ENCODE measurements around the gene FAM25C.
"Not testable (repeated sequence)": the region's sequence is repeated elsewhere in the genome, so short reads cannot be mapped to it uniquely, and the experiment has no call there.

The FAM25C gene

GRCh38 chr10:47999691-48000090, at the start of gene FAM25C:
TSS of gene FAM25C (minus strand) at chr10:47999791. CDS start at chr10:47999765, 26 bp downstream.
- H3K27ac ChIP-seq; DNase-seq (ENCODE audit: low read depth, low spot score): not testable (repeated sequence)

GRCh38 chr10:48044557-48044956, 45.0 kb upstream of the FAM25C start:
- DNase-seq (ENCODE audit: low read depth, low spot score) = not testable (repeated sequence)

GRCh38 chr10:48031390-48031789, 31.8 kb upstream of the FAM25C start:
- H3K27ac ChIP-seq; DNase-seq (ENCODE audit: low read depth, low spot score): not testable (repeated sequence)

More at GRCh38 chr10:48044557-48044956, 45.0 kb upstream of the FAM25C start:
- H3K27ac ChIP-seq = not testable (repeated sequence)

GRCh38 chr10:48002306-48002705, 2.7 kb upstream of the FAM25C start:
- H3K27ac ChIP-seq; DNase-seq (ENCODE audit: low read depth, low spot score): not testable (repeated sequence)

DNA sequence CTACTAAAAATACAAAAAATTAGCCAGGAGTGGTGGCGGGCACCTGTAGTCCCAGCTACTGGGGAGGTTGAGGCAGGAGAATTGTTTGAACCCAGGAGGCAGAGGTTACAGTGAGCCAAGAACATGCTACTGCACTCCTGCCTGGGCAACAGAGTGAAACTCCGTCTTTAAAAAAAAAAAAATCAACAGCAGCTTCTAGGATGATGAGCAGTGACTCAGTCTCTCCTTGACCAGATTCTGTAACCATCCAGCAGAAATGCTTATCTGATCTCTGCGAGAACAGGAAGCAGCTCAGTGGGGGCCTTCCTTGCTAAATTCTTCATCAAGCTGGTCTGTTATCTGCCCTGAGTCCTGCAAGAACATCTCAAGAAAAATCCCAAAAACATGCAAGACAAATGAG, 5.5 kb downstream of the FAM25C start:
- peak; percentile 8 for DNase-seq (ENCODE audit: low read depth, low spot score)

GRCh38 chr10:47992560-47992959, 7.0 kb downstream of the FAM25C start:
- not testable (repeated sequence) for H3K27ac ChIP-seq

More for the DNA sequence above, 5.5 kb downstream of the FAM25C start:
- H3K27ac ChIP-seq = not testable (repeated sequence)

GRCh38 chr10:47991706-47992105, 7.9 kb downstream of the FAM25C start:
- H3K27ac ChIP-seq = peak overlapping the region; percentile 57
- peak; percentile 44 for DNase-seq (ENCODE audit: low read depth, low spot score)

More at GRCh38 chr10:47992560-47992959, 7.0 kb downstream of the FAM25C start:
- DNase-seq (ENCODE audit: low read depth, low spot score) = not testable (repeated sequence)

DNA sequence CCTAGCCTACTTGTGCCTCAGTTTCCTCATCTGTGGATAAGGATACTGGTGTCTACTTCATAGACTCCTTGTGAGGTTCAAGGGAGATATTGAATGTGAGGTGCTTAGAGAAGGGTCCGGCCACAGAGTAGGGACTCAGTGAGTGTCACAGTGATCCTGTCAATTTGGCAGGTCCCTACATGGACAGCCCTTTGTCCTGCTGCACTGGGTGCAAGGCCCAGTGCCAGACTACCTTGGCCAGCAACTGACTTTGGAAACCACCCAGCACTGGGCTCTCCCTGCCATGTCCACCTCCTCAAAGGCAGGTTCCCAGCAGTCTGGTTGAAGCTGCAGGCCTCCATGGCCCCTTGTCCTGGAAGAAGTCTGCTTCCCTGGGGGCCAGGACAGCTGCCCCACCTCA, 9.5 kb downstream of the FAM25C start:
- not testable (repeated sequence) for H3K27ac ChIP-seq; DNase-seq (ENCODE audit: low read depth, low spot score)

GRCh38 chr10:47989542-47989950, 10.0 kb downstream of the FAM25C start:
- DNase-seq (ENCODE audit: low read depth, low spot score); H3K27ac ChIP-seq: not testable (repeated sequence)

- peak overlapping the region; percentile 91 for H3K27ac ChIP-seq
- peak; percentile 96 for DNase-seq (ENCODE audit: low read depth, low spot score)
Observed at GRCh38 chr10:47988718-47989541, 10.7 kb downstream of the FAM25C start.

DNA sequence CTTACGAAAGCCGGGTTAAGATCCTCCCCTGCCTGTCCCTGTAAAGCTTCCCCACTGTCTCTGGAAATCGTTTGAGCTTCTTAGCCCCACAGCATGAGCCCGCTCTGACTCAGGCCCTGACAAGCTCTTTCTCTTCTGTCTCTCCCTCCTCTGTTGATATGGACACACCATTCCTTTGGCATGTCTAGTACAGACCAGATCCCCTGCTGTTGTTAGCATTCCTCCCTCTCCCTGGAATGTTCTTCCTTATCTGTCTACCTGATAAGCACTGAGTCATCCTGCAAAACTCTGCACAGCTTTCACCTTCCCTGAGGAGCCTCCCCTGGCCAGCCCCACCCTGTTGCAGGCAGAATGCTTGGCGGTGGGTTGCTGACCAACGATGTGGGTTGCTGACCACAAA, 11.6 kb downstream of the FAM25C start:
- DNase-seq (ENCODE audit: low read depth, low spot score); H3K27ac ChIP-seq: not testable (repeated sequence)

DNA sequence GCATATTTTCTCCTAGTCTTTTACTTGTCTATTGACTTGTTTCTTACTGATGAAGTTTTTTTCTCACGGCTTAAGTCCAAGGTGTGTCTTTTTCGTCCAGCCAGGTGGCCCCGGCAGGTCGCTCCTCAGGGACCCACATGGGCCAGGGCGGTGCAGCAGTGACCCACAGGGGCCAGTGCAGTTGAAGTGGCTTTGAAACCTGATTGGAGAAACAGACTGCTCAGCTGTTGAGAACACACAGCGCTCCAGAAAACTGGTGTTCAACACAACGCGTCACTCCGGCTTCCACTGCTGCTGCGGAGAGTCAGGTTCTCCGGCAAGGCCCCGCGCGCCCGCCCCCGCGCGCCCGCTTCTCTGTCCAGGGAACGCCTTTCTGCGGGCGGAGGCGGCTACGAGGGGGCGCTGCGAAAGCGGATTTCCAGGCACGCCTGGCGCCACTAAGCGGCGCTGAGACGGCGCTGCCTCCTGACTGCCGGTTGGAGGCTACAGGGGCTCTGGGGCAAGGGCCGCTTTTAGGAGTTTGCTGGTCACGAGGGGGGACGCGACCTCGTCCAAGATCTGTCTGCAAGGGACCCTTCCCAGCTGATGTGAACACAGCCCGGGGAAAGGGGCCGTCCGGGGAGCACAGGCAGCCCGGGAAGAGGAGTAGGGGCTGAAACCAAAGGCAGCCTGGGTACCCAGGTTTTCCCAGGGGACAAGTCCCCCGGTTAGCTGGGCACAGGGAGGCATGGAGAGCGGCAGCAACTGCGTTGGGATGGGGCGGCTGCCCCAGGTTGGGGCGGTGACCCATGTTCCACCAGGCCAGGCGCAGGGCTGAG, 13.0 kb downstream of the FAM25C start:
- H3K27ac ChIP-seq; DNase-seq (ENCODE audit: low read depth, low spot score): not testable (repeated sequence)

DNA sequence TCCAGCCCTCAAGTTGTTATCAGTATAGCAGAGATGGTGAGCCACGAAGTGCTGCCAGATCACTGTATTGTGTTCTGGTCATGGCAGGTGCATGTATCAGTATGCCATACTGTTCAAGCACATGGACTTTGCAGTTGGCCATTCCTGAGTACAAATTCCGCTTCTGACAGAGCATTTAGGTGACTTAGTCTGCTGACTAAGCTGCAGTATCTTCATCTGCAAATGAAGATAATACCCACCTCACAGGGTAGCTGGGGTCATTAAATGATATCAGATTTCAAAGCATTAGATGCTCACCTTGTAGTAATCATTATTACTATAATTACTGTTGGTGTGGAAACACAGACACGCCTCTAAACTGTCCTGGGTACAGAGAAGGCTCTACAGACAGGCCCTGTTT, 24.2 kb downstream of the FAM25C start:
- not testable (repeated sequence) for DNase-seq (ENCODE audit: low read depth, low spot score); H3K27ac ChIP-seq

- H3K27ac ChIP-seq; DNase-seq (ENCODE audit: low read depth, low spot score): not testable (repeated sequence)
Observed at GRCh38 chr10:47973131-47973530, 26.5 kb downstream of the FAM25C start.

- DNase-seq (ENCODE audit: low read depth, low spot score); H3K27ac ChIP-seq: not testable (repeated sequence)
Observed at GRCh38 chr10:47972077-47972476, 27.5 kb downstream of the FAM25C start.

- not testable (repeated sequence) for DNase-seq (ENCODE audit: low read depth, low spot score); H3K27ac ChIP-seq
Observed at GRCh38 chr10:47971598-47971997, 28.0 kb downstream of the FAM25C start.

GRCh38 chr10:47970047-47970446, 29.5 kb downstream of the FAM25C start:
- DNase-seq (ENCODE audit: low read depth, low spot score); H3K27ac ChIP-seq: not testable (repeated sequence)

DNA sequence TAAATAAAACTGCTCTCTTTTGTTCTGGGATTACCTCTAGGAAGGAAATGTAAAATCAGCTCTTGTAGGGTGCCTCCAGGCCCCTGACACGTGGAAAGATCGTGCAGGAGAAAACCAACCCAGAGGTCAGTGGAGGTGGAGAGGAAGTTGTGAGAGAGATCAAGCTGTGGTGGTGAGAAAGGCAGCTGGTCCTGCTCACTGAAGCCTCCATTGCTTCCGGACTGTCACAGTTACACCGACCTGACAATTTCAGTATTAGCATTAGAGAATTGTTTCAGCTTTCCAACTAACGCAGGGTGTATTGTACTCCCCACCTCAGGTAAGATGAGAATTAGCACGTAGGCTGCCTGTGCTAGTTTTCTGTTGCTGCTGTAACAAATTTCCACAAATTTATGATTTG, 30.6 kb downstream of the FAM25C start:
- not testable (repeated sequence) for DNase-seq (ENCODE audit: low read depth, low spot score); H3K27ac ChIP-seq

- not testable (repeated sequence) for H3K27ac ChIP-seq; DNase-seq (ENCODE audit: low read depth, low spot score)
Observed at GRCh38 chr10:47964280-47965063, 35.1 kb downstream of the FAM25C start.

DNA sequence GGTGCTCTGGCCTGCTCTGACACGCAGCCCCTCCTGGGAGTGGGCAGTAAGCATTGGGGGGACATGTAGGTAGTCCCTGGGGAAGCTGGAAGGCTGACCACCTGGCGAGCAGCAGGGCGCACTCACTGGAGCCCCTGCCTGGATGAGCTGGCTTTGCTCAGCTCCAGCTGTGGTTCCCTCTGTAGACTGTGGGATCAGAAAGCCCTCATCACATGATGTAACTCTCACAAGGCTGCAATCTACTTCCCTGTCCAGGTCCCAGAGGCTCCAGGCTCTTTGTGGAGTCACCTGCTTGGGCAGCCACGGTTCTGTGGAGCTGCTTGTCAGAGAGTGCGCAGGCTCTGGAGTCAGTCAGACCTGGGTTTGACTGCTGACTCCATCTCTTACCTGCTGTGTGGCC, 36.8 kb downstream of the FAM25C start:
- not testable (repeated sequence) for DNase-seq (ENCODE audit: low read depth, low spot score); H3K27ac ChIP-seq
